ENCODE measurements around the gene TBC1D25.

TBC1D25 gene, protein sequence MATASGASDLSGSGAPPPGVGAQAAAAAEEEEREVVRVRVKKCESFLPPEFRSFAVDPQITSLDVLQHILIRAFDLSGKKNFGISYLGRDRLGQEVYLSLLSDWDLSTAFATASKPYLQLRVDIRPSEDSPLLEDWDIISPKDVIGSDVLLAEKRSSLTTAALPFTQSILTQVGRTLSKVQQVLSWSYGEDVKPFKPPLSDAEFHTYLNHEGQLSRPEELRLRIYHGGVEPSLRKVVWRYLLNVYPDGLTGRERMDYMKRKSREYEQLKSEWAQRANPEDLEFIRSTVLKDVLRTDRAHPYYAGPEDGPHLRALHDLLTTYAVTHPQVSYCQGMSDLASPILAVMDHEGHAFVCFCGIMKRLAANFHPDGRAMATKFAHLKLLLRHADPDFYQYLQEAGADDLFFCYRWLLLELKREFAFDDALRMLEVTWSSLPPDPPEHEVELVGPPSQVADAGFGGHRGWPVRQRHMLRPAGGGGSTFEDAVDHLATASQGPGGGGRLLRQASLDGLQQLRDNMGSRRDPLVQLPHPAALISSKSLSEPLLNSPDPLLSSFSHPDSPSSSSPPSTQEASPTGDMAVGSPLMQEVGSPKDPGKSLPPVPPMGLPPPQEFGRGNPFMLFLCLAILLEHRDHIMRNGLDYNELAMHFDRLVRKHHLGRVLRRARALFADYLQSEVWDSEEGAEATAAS

DNA sequence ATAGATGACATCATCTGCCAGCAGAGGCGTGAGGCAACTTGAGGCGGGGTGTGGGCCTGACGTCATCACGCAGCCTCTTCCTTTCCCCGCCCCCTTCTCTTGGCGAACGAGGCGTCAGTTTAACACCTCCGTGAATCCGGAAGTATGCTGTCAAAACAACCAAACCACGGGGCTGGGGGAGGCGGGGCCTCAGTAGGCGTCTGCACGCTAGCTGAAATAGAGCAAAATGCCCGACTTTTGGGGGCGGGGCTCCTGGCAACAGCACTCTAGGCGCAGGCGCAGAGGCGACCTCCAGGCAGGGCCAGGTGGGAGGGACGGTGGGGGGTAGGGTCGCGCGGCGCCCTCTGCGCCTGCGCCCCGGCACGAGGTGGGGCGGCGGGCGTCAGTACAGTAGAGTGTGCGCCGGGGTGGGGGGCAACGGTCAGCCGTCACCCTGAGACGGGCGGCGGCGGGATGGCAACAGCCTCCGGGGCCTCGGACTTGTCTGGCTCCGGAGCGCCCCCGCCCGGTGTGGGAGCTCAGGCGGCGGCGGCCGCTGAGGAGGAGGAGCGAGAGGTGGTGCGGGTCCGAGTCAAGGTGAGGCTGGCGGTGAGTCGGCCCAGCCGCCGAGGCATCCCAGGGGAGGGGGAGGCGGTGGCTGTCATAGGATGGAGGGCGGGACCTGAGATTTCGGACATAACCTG is at the start of gene TBC1D25:
TSS of gene TBC1D25 (plus strand) at position 370 of the 683 bp plus-strand sequence. CDS start at position 454, 84 bp downstream.
- H3K36me3 ChIP-seq (ENCODE audit: insufficient read depth, low read length), result peaks cover 7% of the 10 kb centered on the region; the same call in 1 of the 2 replicates
- no peaks in the 10 kb centered on the region for H3F3A ChIP-seq (ENCODE audit: insufficient read depth, low read length)
- no peaks in the 10 kb centered on the region for H4K20me1 ChIP-seq (ENCODE audit: insufficient read depth, low read length)
- peak within 1 kb of the TSS; percentile 68 for H3K4me3 ChIP-seq (ENCODE audit: low read depth, low read length, poor library complexity, severe bottlenecking)
- H3K9ac ChIP-seq (ENCODE audit: low read length), result peak within 1 kb of the TSS; percentile 65
- H3K4me1 ChIP-seq (ENCODE audit: insufficient read depth, low read length, severe bottlenecking), result peaks cover 17% of the 10 kb centered on the region
- H3K79me2 ChIP-seq (ENCODE audit: insufficient read depth, low read length), result no peaks in the 10 kb centered on the region
- peak within 1 kb of the TSS; percentile 64 for H3K27ac ChIP-seq (ENCODE audit: low read depth, low read length, poor library complexity, severe bottlenecking)
- H3K27me3 ChIP-seq (ENCODE audit: insufficient read depth, low read length), result no peaks in the 10 kb centered on the region
- peak within 1 kb of the TSS; percentile 88 for H3K4me2 ChIP-seq (ENCODE audit: low read length)
- TF ChIP-seq EZH2 (IDR thresholded peaks at IDR 0.05; ENCODE audit: borderline replicate concordance, low read length), result no peak
- TF ChIP-seq, protein P1, sequence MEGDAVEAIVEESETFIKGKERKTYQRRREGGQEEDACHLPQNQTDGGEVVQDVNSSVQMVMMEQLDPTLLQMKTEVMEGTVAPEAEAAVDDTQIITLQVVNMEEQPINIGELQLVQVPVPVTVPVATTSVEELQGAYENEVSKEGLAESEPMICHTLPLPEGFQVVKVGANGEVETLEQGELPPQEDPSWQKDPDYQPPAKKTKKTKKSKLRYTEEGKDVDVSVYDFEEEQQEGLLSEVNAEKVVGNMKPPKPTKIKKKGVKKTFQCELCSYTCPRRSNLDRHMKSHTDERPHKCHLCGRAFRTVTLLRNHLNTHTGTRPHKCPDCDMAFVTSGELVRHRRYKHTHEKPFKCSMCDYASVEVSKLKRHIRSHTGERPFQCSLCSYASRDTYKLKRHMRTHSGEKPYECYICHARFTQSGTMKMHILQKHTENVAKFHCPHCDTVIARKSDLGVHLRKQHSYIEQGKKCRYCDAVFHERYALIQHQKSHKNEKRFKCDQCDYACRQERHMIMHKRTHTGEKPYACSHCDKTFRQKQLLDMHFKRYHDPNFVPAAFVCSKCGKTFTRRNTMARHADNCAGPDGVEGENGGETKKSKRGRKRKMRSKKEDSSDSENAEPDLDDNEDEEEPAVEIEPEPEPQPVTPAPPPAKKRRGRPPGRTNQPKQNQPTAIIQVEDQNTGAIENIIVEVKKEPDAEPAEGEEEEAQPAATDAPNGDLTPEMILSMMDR (IDR thresholded peaks at IDR 0.05; ENCODE audit: low read length), result peak; percentile 33; the same call in 1 of the 2 replicates
- H3K9me3 ChIP-seq (ENCODE audit: low read length), result no peaks in the 10 kb centered on the region
- no peak within 1 kb of the TSS; the same call in 1 of the 2 replicates for H2AFZ ChIP-seq (ENCODE audit: low read length)
- no peaks in the 10 kb centered on the region for H3K9me2 ChIP-seq (ENCODE audit: low read depth, low read length)

DNA sequence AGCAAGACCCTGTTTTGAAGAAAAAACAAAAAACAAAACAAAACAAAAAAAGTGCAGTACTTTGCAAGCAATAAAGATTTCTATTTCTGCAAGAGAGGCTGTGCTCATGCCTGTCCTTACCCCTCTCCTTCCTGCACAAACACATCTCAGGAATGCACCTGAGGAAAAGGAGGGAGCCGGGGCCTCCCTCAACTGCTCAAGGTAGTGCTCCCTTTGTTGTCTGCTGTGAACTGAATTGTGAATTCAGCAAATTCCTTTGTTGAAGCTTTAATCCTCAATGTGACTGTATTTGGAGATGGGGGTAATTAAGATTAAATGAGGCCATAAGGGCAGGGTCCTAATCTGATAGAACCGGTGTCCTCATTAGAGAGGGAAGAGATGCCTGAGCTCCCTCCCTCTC is 49.6 kb upstream of the TBC1D25 start:
- Histone ChIP-seq H3K4me3 (ENCODE audit: low read depth, low read length, poor library complexity, severe bottlenecking) (no peak overlapping the region), H3K27ac (ENCODE audit: low read depth, low read length, poor library complexity, severe bottlenecking) (no peak overlapping the region), H3K4me2 (ENCODE audit: low read length) (no peak overlapping the region), H3K36me3 (ENCODE audit: insufficient read depth, low read length) (no peaks in the 10 kb centered on the region), H3K9me2 (ENCODE audit: low read depth, low read length) (no peaks in the 10 kb centered on the region), H3F3A (ENCODE audit: insufficient read depth, low read length) (no peaks in the 10 kb centered on the region), H4K20me1 (ENCODE audit: insufficient read depth, low read length) (no peaks in the 10 kb centered on the region), H3K4me1 (ENCODE audit: insufficient read depth, low read length, severe bottlenecking) (no peaks in the 10 kb centered on the region), H3K79me2 (ENCODE audit: insufficient read depth, low read length) (no peaks in the 10 kb centered on the region), H3K27me3 (ENCODE audit: insufficient read depth, low read length) (no peaks in the 10 kb centered on the region), H2AFZ (ENCODE audit: low read length) (no peak overlapping the region), H3K9ac (ENCODE audit: low read length) (no peak overlapping the region), H3K9me3 (ENCODE audit: low read length) (no peaks in the 10 kb centered on the region)
- no peak for TF ChIP-seq EZH2 (IDR thresholded peaks at IDR 0.05; ENCODE audit: borderline replicate concordance, low read length)
- TF ChIP-seq, protein P1 (IDR thresholded peaks at IDR 0.05; ENCODE audit: low read length), result no peak

DNA sequence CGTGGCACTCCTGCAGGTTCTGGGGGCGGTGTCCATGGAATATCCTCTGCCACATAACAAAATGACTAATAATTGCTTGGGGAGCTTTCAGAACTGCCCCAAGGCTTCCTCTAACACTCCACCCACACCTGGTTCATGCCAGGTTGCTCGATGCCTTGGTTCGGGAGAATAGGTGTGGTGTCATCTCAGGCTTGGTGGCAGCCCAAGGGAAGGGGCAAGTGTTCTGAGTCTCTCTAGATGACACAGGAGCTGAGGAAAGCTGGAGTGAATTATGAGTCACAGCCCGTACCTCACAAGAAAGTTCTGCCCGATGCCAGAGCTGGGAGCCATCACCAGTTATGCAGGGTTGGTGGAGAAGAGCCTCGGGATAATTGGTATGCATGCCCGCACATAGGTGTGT is 48.9 kb upstream of the TBC1D25 start:
- Histone ChIP-seq H3K27ac (ENCODE audit: low read depth, low read length, poor library complexity, severe bottlenecking) (no peak overlapping the region), H3K4me1 (ENCODE audit: insufficient read depth, low read length, severe bottlenecking) (no peaks in the 10 kb centered on the region), H3F3A (ENCODE audit: insufficient read depth, low read length) (no peaks in the 10 kb centered on the region), H3K4me3 (ENCODE audit: low read depth, low read length, poor library complexity, severe bottlenecking) (no peak overlapping the region), H3K4me2 (ENCODE audit: low read length) (no peak overlapping the region), H3K27me3 (ENCODE audit: insufficient read depth, low read length) (no peaks in the 10 kb centered on the region), H3K79me2 (ENCODE audit: insufficient read depth, low read length) (no peaks in the 10 kb centered on the region), H3K9me3 (ENCODE audit: low read length) (no peaks in the 10 kb centered on the region), H3K36me3 (ENCODE audit: insufficient read depth, low read length) (no peaks in the 10 kb centered on the region), H3K9ac (ENCODE audit: low read length) (no peak overlapping the region), H3K9me2 (ENCODE audit: low read depth, low read length) (no peaks in the 10 kb centered on the region), H2AFZ (ENCODE audit: low read length) (no peak overlapping the region), H4K20me1 (ENCODE audit: insufficient read depth, low read length) (no peaks in the 10 kb centered on the region)
- TF ChIP-seq, protein P1 (IDR thresholded peaks at IDR 0.05; ENCODE audit: low read length), result no peak
- TF ChIP-seq EZH2 (IDR thresholded peaks at IDR 0.05; ENCODE audit: borderline replicate concordance, low read length), result no peak
